Transverse colon (tissue), 4 donors: ENCODE measurements around the gene RAMP3. TPM values are rescaled to one million over a fixed set of nuclear protein-coding genes. Genes with fewer than 3 reads are reported as not detected.
"Not testable (repeated sequence)": the region's sequence is repeated elsewhere in the genome, so short reads cannot be mapped to it uniquely, and the experiment has no call there.

Source experiments
- DNase-seq: peaks from one replicate; pipeline ENCODE4 v3.0.0-alpha.2; 2019
- H3K27ac ChIP-seq, 4 donors: fragments of 200-600 bp; sonication (generic); 2 replicates each; pipeline ENCODE4 v1.5.1; 2016 to 2018; ENCODE audit warnings: inconsistent platforms in 4 of 4
- H3K27me3 ChIP-seq: fragments of 200-600 bp; sonication (generic); 2 replicates; pipeline ENCODE4 v1.5.1; 2017; ENCODE audit warnings: inconsistent platforms
- H3K36me3 ChIP-seq, 4 donors: fragments of 200-600 bp; sonication (generic); 2 replicates each; pipeline ENCODE4 v1.5.1; 2017 to 2019; ENCODE audit warnings: inconsistent platforms in 4 of 4
- H3K4me1 ChIP-seq, 4 donors: fragments of 200-600 bp; sonication (generic); 2 replicates each; pipeline ENCODE4 v1.5.1; 2017 to 2020; ENCODE audit warnings: inconsistent platforms in 4 of 4
- H3K4me3 ChIP-seq, 4 donors: fragments of 200-600 bp; sonication (generic); 1 replicate in 1 of 4; 2 replicates in 3 of 4; pipeline versions ENCODE4 v1.5.1 to v1.6.1; 2017 to 2019; ENCODE audit warnings: inconsistent platforms in 4 of 4
- H3K9me3 ChIP-seq, 2 donors: fragments of 200-600 bp; sonication (generic); 2 replicates each; pipeline ENCODE4 v1.5.1; 2017 to 2019; ENCODE audit warnings: inconsistent platforms in 2 of 2
- EP300 ChIP-seq: sonication (generic); formaldehyde crosslinking; IDR thresholded peaks from one replicate; pipeline ENCODE4 v1.6.1; 2017; ENCODE audit warnings: antibody characterized with exemption, low read depth
- POLR2A ChIP-seq: fragments of 450-650 bp; IDR thresholded peaks from one replicate; pipeline ENCODE4 v1.6.1; 2016; ENCODE audit warnings: antibody characterized with exemption, mild to moderate bottlenecking, moderate library complexity
- POLR2AphosphoS5 ChIP-seq, 3 donors: sonication (generic); formaldehyde crosslinking; IDR thresholded peaks; one replicate each; pipeline ENCODE4 v1.6.1; 2016; ENCODE audit warnings: antibody characterized with exemption in 3 of 3
- WGBS, 2 donors: methylation state at CpG; one replicate each; pipeline ENCODE4 v1.1.5; 2018; ENCODE audit warnings: low coverage in 1 of 2; 5-methylcytosine and 5-hydroxymethylcytosine counted together
- in situ Hi-C, 4 donors: fragments of 200-750 bp; cut with MboI; loops; one replicate each; pipeline versions ENCODE4 v1.15.0 to v1.15.1; 2017; ENCODE audit warnings: low sequenced_read_pairs in 3 of 4, low pct_ligation_motif_present in 1 of 4, low pct_unique_long_range_greater_than_20kb in 1 of 4
- intact Hi-C: fragments of 100-400 bp; cut with DNase I; formaldehyde crosslinking; loops from one replicate; pipeline ENCODE4 v1.15.1; 2023; ENCODE audit warnings: low total_unique reads
- total RNA-seq, 4 donors: library from RNA; depleted of rRNA; stranded (reverse); fragments of >200 nt; gene quantifications; one replicate each; pipeline ENCODE4 v1.1.0, GENCODE V29; 2016
- TF ChIP-seq, protein P1 (sequence below), 5 experiments: fragments of 200-600 bp in 3 of 5; fragments of 450-650 bp in 2 of 5; sonication (generic) in 3 of 5; IDR thresholded peaks; 1 replicate in 2 of 5; 2 replicates in 3 of 5; pipeline ENCODE4 v1.5.1; 2016 to 2017; ENCODE audit warnings: antibody characterized with exemption in 5 of 5, inconsistent platforms in 3 of 5, mild to moderate bottlenecking in 2 of 5, moderate library complexity in 1 of 5

Gene RAMP3, protein sequence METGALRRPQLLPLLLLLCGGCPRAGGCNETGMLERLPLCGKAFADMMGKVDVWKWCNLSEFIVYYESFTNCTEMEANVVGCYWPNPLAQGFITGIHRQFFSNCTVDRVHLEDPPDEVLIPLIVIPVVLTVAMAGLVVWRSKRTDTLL
- 10 to 100 TPM in 3 of 4 donors, 1 to 10 TPM in 1; 6.4 to 25.1 (median 15.2) TPM for total RNA-seq

DNA sequence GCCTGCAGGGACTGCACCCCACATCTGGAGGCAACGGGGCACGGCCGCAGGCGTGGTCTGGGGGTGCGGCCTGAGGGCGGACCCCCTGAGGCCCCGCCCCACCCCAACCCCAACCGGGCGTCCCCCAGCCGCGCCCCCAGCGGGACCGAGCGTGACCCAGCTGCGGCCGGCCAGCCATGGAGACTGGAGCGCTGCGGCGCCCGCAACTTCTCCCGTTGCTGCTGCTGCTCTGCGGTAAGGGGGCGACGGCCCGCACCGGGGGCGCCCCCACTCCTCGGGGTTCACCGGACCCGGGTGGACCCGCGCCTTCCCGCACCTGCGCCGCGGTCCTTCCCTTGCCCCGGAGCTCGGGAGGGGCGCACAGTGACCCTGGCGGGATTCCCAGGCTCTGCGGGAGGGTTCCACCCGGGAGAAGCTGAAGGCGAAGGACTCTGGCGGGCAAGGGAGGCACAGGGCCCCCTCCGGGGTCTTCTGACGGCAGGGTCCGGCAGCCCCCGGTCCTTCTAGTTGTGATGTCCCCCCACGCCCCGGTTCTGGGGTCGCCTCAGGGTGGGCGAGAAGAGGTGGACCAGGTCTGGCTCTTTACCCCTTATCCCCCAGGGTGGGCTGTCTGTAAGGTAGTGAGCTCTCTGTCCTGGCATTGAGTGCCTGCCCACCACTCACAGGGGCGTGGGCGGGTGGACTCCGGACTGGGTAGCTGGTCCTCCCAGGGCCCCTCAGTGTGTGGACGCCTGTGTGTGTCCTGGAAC is at the start of gene RAMP3:
Gene RAMP3, plus strand, starts transcription at position 139 of the 749 bp plus-strand sequence. Its CDS starts 38 bp downstream, at position 177.
- intact Hi-C loops = no loop called here
- in situ Hi-C loops = loop anchor here (5.0 to 25.0 kb wide), 3 partner anchors 94 to 704 kb away; partner anchors contain the start of gene CCDC201 (in 2 of the 4)
- no peak for DNase-seq

DNA sequence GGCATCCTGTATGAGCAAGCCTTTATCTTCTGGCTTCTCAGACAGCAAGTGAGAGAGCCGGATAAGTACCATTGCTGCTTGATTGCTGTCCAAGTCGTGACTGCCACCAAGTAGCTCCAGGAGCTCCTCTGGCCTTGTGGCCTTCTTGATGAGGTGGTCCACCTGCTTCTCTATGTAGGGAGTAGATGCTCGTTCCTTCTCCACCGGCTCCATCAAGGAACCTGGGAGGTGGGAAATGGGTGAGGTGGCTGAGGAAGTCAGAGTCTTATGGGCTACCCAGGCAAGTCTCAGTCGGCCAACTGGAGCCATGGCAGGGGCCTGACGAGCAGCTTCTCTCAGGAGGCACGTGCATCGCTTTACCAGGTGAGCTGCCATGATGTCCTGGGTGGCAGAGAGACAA is 48.7 kb upstream of the RAMP3 start:
- Histone ChIP-seq H3K9me3 (no peaks in the 10 kb centered on the region), H3K36me3 (peaks cover 0 to 45% (median 24%) of the 10 kb centered on the region in 4 donors), H3K4me3 (no peak overlapping the region), H3K27me3 (no peaks in the 10 kb centered on the region), H3K27ac (no peak overlapping the region), H3K4me1 (peaks cover 10 to 45% (median 36%) of the 10 kb centered on the region in 4 donors)
- intact Hi-C loops = no loop called here
- 74% methylated on average over 8 of the region's 8 CpGs; no CpG with 5 or more reads in 1 of the 2 donors for WGBS, 2 donors
- no peak for TF ChIP-seq POLR2A
- TF ChIP-seq POLR2AphosphoS5 (IDR thresholded peaks at IDR 0.05) = no peak
- TF ChIP-seq, protein P1, sequence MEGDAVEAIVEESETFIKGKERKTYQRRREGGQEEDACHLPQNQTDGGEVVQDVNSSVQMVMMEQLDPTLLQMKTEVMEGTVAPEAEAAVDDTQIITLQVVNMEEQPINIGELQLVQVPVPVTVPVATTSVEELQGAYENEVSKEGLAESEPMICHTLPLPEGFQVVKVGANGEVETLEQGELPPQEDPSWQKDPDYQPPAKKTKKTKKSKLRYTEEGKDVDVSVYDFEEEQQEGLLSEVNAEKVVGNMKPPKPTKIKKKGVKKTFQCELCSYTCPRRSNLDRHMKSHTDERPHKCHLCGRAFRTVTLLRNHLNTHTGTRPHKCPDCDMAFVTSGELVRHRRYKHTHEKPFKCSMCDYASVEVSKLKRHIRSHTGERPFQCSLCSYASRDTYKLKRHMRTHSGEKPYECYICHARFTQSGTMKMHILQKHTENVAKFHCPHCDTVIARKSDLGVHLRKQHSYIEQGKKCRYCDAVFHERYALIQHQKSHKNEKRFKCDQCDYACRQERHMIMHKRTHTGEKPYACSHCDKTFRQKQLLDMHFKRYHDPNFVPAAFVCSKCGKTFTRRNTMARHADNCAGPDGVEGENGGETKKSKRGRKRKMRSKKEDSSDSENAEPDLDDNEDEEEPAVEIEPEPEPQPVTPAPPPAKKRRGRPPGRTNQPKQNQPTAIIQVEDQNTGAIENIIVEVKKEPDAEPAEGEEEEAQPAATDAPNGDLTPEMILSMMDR (IDR thresholded peaks at IDR 0.05) = no peak
- no peak for TF ChIP-seq EP300
- no peak for DNase-seq
- in situ Hi-C loops = loop anchor here in 3 of 4 donors (25.0 kb wide), 1 partner anchor 522 kb away; the partner anchor contains the start of gene TMED4 (in 3 of the 3)

More for the DNA sequence above, at the start of gene RAMP3:
- Histone ChIP-seq H3K27me3 (peaks cover 21% of the 10 kb centered on the region), H3K4me3 (peak within 1 kb of the TSS in 3 of 4 donors; percentile 6 to 25 (median 22)), H3K27ac (peak within 1 kb of the TSS in 2 of 4 donors; percentile 34 to 41), H3K9me3 (no peaks in the 10 kb centered on the region), H3K4me1 (peaks cover 0 to 8% (median 3%) of the 10 kb centered on the region in 4 donors), H3K36me3 (no peaks in the 10 kb centered on the region)
- 33% methylated on average over 24 of the region's 56 CpGs; no CpG with 5 or more reads in 1 of the 2 donors for WGBS, 2 donors
- no peak for TF ChIP-seq EP300

DNA sequence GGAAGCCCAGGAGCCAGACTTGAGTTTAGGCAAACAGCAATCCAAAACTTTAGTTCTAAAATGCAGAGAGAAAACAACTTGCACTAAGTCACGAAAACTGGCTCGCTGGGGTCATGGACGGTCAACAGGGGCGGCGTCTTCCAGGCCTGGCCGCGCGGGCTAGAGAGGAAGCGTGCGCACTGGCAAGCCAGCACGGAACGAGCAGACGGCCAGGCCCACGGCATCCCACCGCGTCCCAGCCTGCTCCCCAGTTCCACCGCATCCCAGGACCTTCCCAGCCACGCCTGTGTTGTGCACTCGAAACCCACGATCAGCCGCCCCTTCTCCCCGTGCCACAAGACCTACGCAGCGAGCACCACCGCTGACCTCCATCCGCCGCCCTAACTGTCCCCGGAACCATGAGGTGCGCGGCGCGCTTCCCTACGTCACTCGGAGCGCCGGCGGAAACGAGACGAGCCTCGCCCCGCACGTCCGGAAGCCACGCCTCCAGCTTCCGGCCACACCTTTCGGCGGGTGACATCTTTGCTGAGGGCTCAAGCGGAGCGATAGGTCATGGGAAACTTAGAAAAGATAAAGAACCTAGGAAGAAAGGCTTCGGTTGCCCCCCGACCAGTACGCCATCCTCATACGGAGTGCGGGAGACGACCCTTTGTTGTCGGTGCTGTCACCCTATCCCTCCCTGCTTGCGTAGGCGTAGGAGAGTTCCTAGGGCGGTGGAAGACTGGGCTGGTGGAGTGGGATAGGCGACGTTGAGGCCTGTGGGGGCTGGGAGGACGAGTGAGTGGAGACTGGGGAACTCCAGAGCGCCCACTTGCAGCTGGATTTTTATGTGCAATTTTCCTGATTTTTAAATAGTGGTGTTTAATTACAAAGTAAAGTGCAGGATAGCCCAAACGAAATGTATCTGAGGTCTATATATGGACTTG is 46.0 kb upstream of the RAMP3 start, which contains the start of gene TBRG4:
Gene TBRG4, minus strand, starts transcription at position 400 of the 926 bp plus-strand sequence. CDS start 2,460 bp downstream, outside the sequence.
- intact Hi-C loops (no loop called here), in situ Hi-C loops (loop anchor here in 3 of 4 donors (25.0 kb wide), 1 partner anchor 524 kb away; the partner anchor contains the start of gene TMED4 (in 3 of the 3))
- WGBS, 2 donors = 0 to 1% methylated on average over 16 to 56 of the region's 64 CpGs
- Histone ChIP-seq H3K27me3 (no peaks in the 10 kb centered on the region), H3K4me3 (peak within 1 kb of the TSS; percentile 59 to 81 (median 74)), H3K4me1 (peaks cover 10 to 45% (median 36%) of the 10 kb centered on the region in 4 donors), H3K36me3 (peaks cover 0 to 22% (median 9%) of the 10 kb centered on the region in 4 donors), H3K27ac (peak within 1 kb of the TSS; percentile 93 to 96 (median 95)), H3K9me3 (no peaks in the 10 kb centered on the region)
- TF ChIP-seq, protein P1 (IDR thresholded peaks at IDR 0.05) = peak in 4 of 5 experiments; percentile 17 to 21 (median 18)
- peak; percentile 98 for TF ChIP-seq POLR2A
- TF ChIP-seq EP300 = no peak
- peak; percentile 96 to 99 (median 98) for TF ChIP-seq POLR2AphosphoS5 (IDR thresholded peaks at IDR 0.05)
- peak; percentile 96 for DNase-seq

DNA sequence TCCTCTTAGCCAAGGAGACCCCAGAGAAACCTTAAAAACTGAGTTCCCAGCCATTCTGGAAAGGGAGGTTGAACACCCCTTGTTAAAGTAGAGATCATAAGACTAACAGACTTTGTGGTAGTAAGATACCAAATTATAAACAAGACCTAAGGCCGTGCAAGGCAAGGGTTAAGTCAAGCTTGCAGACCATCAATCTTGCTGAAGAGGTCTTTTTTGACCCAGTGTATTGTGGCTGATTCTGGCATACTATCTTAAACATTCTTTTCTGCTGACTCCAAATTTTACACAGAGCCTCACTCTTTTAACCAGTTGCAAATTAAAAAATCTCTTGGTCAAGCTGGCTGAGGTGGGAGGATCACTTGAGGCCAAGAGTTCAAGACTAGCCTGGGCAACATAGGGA is 44.9 kb upstream of the RAMP3 start:
- in situ Hi-C loops = loop anchor here in 3 of 4 donors (25.0 kb wide), 1 partner anchor 525 kb away; the partner anchor contains the start of gene TMED4 (in 3 of the 3)
- TF ChIP-seq POLR2AphosphoS5 (IDR thresholded peaks at IDR 0.05) = no peak
- no peak for TF ChIP-seq EP300
- no peak for TF ChIP-seq POLR2A
- TF ChIP-seq, protein P1 (IDR thresholded peaks at IDR 0.05) = no peak
- no peaks in the 10 kb centered on the region for H3K9me3 ChIP-seq

DNA sequence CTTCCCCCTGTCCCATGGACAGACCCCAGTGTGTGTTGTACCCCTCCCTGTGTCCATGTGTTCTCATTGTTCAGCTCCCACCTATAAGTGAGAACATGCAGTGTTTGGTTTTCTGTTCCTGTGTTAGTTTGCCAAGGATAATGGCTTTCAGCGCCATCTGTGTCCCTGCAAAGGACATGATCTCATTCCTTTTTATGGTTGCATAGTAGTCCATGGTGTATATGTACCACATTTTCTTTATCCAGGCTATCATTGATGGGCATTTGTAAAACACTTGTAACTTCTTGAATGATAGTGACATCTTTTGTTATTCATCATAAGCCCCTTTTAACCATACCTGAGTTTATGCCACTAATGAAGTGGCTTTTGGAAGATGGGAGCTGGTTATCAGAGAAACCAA is 43.3 kb upstream of the RAMP3 start:
- H3K4me3 ChIP-seq, H3K9me3 ChIP-seq, DNase-seq, H3K36me3 ChIP-seq, H3K27ac ChIP-seq, H3K27me3 ChIP-seq, intact Hi-C loops: not testable (repeated sequence)
- WGBS, 2 donors = 33 to 73% methylated on average over 1 of the region's 1 CpG
- in situ Hi-C loops = loop anchor here in 3 of 4 donors (25.0 kb wide), 1 partner anchor 527 kb away; the partner anchor contains the start of gene TMED4 (in 3 of the 3)
- H3K4me1 ChIP-seq = peaks cover 0 to 21% (median 15%) of the 10 kb centered on the region in 4 donors

More for the DNA sequence above, 44.9 kb upstream of the RAMP3 start:
- H3K4me3 ChIP-seq = peak overlapping the region in 1 of 4 donors; percentile 81
- DNase-seq = no peak
- peaks cover 9 to 37% (median 30%) of the 10 kb centered on the region in 4 donors for H3K4me1 ChIP-seq
- 50 to 76% methylated on average over 1 of the region's 1 CpG for WGBS, 2 donors
- H3K36me3 ChIP-seq = peaks cover 0 to 12% (median 5%) of the 10 kb centered on the region in 4 donors
- H3K27ac ChIP-seq = peak overlapping the region; percentile 93 to 96 (median 95)
- intact Hi-C loops = no loop called here
- no peaks in the 10 kb centered on the region for H3K27me3 ChIP-seq
